ENCODE measurements around the gene ZNF70.
A peak's percentile ranks its signal among the peaks of the same experiment; 100 is the strongest.

- no peak for TF ChIP-seq CTCF (conservative IDR thresholded peaks at IDR 0.05; ENCODE audit: low read depth, low read length)
- TF ChIP-seq POLR2A (IDR thresholded peaks at IDR 0.05; ENCODE audit: low read depth, low read length): peak; percentile 89
- TF ChIP-seq RFX5 (IDR thresholded peaks at IDR 0.05; ENCODE audit: low read depth, low read length): no peak
- no peak for TF ChIP-seq BHLHE40 (IDR thresholded peaks at IDR 0.05; ENCODE audit: low read depth, low read length)
- TF ChIP-seq, protein P1, sequence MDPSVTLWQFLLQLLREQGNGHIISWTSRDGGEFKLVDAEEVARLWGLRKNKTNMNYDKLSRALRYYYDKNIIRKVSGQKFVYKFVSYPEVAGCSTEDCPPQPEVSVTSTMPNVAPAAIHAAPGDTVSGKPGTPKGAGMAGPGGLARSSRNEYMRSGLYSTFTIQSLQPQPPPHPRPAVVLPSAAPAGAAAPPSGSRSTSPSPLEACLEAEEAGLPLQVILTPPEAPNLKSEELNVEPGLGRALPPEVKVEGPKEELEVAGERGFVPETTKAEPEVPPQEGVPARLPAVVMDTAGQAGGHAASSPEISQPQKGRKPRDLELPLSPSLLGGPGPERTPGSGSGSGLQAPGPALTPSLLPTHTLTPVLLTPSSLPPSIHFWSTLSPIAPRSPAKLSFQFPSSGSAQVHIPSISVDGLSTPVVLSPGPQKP (IDR thresholded peaks at IDR 0.05; ENCODE audit: borderline replicate concordance, low read depth, low read length): no peak
Measured at GRCh38 chr22:23786752-23787599, 36.1 kb upstream of the ZNF70 start, which contains the start of gene SMARCB1.

Data from IMR-90 (cell line).